NCI-H2196 treated with DMSO at 0.1 percent for 48 hours (cell line): ENCODE measurements around the gene NUB1.

ENCODE experiments used
- DNase-seq: peaks from one replicate; lab custom pipeline; 2025; ENCODE audit not compliant: unreplicated experiment; lab: John Stamatoyannopoulos, UW

Gene NUB1

GRCh38 chr7:151387161-151388006 lies 45.8 kb downstream of the NUB1 start:
- no peak for DNase-seq

GRCh38 chr7:151388007-151388297 lies 46.3 kb downstream of the NUB1 start:
- no peak for DNase-seq

GRCh38 chr7:151388430-151388829 lies 46.8 kb downstream of the NUB1 start:
- no peak for DNase-seq

GRCh38 chr7:151389096-151389767 lies 47.6 kb downstream of the NUB1 start:
- no peak for DNase-seq

GRCh38 chr7:151389768-151390597 lies 48.4 kb downstream of the NUB1 start:
- no peak for DNase-seq

GRCh38 chr7:151390598-151391357 lies 49.2 kb downstream of the NUB1 start:
- DNase-seq, result no peak

- DNase-seq, result no peak
Observed at GRCh38 chr7:151391358-151391730, 49.7 kb downstream of the NUB1 start.

GRCh38 chr7:151392002-151392401 lies 50.4 kb downstream of the NUB1 start:
- no peak for DNase-seq

GRCh38 chr7:151392426-151392825 lies 50.8 kb downstream of the NUB1 start:
- DNase-seq, result no peak

- DNase-seq, result no peak
Observed at GRCh38 chr7:151393031-151393977, 51.7 kb downstream of the NUB1 start.

GRCh38 chr7:151394076-151395035 lies 52.7 kb downstream of the NUB1 start:
- DNase-seq, result no peak

- no peak for DNase-seq
Observed at GRCh38 chr7:151395036-151395367, 53.4 kb downstream of the NUB1 start.

GRCh38 chr7:151396328-151396970 lies 54.8 kb downstream of the NUB1 start:
- no peak for DNase-seq

- DNase-seq, result no peak
Observed at GRCh38 chr7:151397026-151397425, 55.4 kb downstream of the NUB1 start.

GRCh38 chr7:151398446-151399304 lies 57.1 kb downstream of the NUB1 start:
- no peak for DNase-seq

- no peak for DNase-seq
Observed at GRCh38 chr7:151399305-151399601, 57.6 kb downstream of the NUB1 start.

GRCh38 chr7:151399906-151400305 lies 58.3 kb downstream of the NUB1 start:
- no peak for DNase-seq
